A549 (cell line): ENCODE results near the gene PIGB. TPM values are rescaled to one million over a fixed set of nuclear protein-coding genes. Genes with fewer than 3 reads are reported as not detected.

Experiments used
- ATAC-seq, 2 experiments: fragments of 200-7000 bp in 1 of 2; fragments of >200 bp in 1 of 2; cut with Nextera tagmentation in 1 of 2; cut with Tn5 transposase in 1 of 2; 3 replicates each; pipeline versions ENCODE4 v1.8.0 to v1.9.1; 2018 to 2020; ENCODE audit warnings: mild to moderate bottlenecking in 1 of 2, moderate library complexity in 1 of 2
- CTCF ChIA-PET: fragments of 300-600 bp; sonication (Branson Sonifier 250); formaldehyde crosslinking; extraction: SDS; loops from one replicate; lab custom pipeline; 2021; ENCODE audit warnings: antibody characterized with exemption, inconsistent platforms; lab: Yijun Ruan, JAX
- POLR2A ChIA-PET: fragments of 350-600 bp; formaldehyde crosslinking; extraction: SDS; loops from one replicate; lab custom pipeline; 2021; ENCODE audit warnings: antibody characterized with exemption, inconsistent platforms; lab: Yijun Ruan, JAX
- DNase-seq, 2 experiments: peaks; one replicate each; pipeline versions ENCODE4 v3.0.0 to v3.0.0-alpha.2; 2011 to 2016; ENCODE audit warnings: low read depth in 1 of 2, low spot score in 1 of 2
- FAIRE-seq: peaks from 2 replicates; lab custom pipeline; 2011; peaks lifted over from hg19 to GRCh38; lab: Jason Lieb, UNC
- H3K27ac ChIP-seq, 2 experiments: fragments of >200 bp; sonication (Bioruptor Twin); formaldehyde crosslinking; 3 replicates each; pipeline ENCODE4 v1.5.1; 2016 to 2017
- H3K4me1 ChIP-seq: fragments of >200 bp; sonication (Bioruptor Twin); formaldehyde crosslinking; 3 replicates; pipeline ENCODE4 v1.6.1; 2016
- H3K4me2 ChIP-seq: fragments of >200 bp; sonication (Bioruptor Twin); formaldehyde crosslinking; 3 replicates; pipeline ENCODE4 v1.6.1; 2016
- H3K4me3 ChIP-seq: fragments of >200 bp; sonication (Bioruptor Twin); formaldehyde crosslinking; 3 replicates; pipeline ENCODE4 v1.5.1; 2016
- H3K9me3 ChIP-seq: fragments of >200 bp; sonication (Bioruptor Twin); formaldehyde crosslinking; 3 replicates; pipeline ENCODE4 v1.6.1; 2016
- BHLHE40 ChIP-seq: IDR thresholded peaks from 2 replicates; pipeline ENCODE4 v1.6.1; 2012; ENCODE audit warnings: low read depth, low read length, inconsistent platforms
- EHF ChIP-seq: fragments of 250-450 bp; sonication (Bioruptor Pico); IDR thresholded peaks from 2 replicates; pipeline ENCODE4 v1.5.0; 2020; ENCODE audit warnings: mild to moderate bottlenecking
- ESRRA ChIP-seq: fragments of 150-350 bp; IDR thresholded peaks from 2 replicates; pipeline ENCODE4 v1.6.1; 2014; ENCODE audit warnings: mild to moderate bottlenecking, low read length, borderline replicate concordance
- FOSL2 ChIP-seq, 2 experiments: fragments of 450-650 bp in 1 of 2; fragments of >200 bp in 1 of 2; sonication (Bioruptor Twin) in 1 of 2; formaldehyde crosslinking; IDR thresholded peaks; 2 replicates each; pipeline versions ENCODE4 v1.5.0 to v1.6.1; 2016 to 2020; ENCODE audit warnings: mild to moderate bottlenecking in 1 of 2, moderate library complexity in 1 of 2
- HDAC2 ChIP-seq: fragments of 200-600 bp; sonication (generic); IDR thresholded peaks from 2 replicates; pipeline ENCODE4 v1.6.1; 2016
- HOXA7 ChIP-seq: fragments of 250-450 bp; sonication (Bioruptor Pico); IDR thresholded peaks from 2 replicates; pipeline ENCODE4 v1.5.0; 2020; ENCODE audit warnings: mild to moderate bottlenecking, moderate library complexity
- HOXB13 ChIP-seq: fragments of 250-450 bp; sonication (Bioruptor Pico); IDR thresholded peaks from 2 replicates; pipeline ENCODE4 v1.5.0; 2020; ENCODE audit warnings: low read depth, mild to moderate bottlenecking, moderate library complexity
- HOXB5 ChIP-seq: fragments of 250-450 bp; sonication (Bioruptor Pico); IDR thresholded peaks from 2 replicates; pipeline ENCODE4 v1.5.0; 2020; ENCODE audit warnings: mild to moderate bottlenecking, moderate library complexity
- JUN ChIP-seq, 2 experiments: fragments of >200 bp; sonication (Bioruptor Twin); formaldehyde crosslinking; IDR thresholded peaks; 2 replicates in 1 of 2; 3 replicates in 1 of 2; pipeline ENCODE4 v1.6.1; 2016 to 2017
- KDM5A ChIP-seq: fragments of 200-600 bp; sonication (generic); IDR thresholded peaks from 2 replicates; pipeline ENCODE4 v1.6.1; 2016; ENCODE audit warnings: antibody characterized with exemption, mild to moderate bottlenecking
- MAFK ChIP-seq: fragments of 450-650 bp; IDR thresholded peaks from 2 replicates; pipeline ENCODE4 v1.6.1; 2014; ENCODE audit not compliant: partially characterized antibody
- MYC ChIP-seq: IDR thresholded peaks from 2 replicates; pipeline ENCODE4 v1.6.1; 2012; ENCODE audit warnings: mild to moderate bottlenecking, inconsistent platforms, low read length, improper control_type of control experiment, borderline replicate concordance
- NFE2L2 ChIP-seq: fragments of 150-350 bp; conservative IDR thresholded peaks from 2 replicates; pipeline ENCODE4 v1.6.1; 2014; ENCODE audit warnings: low read length
- PHF8 ChIP-seq: fragments of 200-600 bp; sonication (generic); IDR thresholded peaks from 2 replicates; pipeline ENCODE4 v1.6.1; 2016; ENCODE audit warnings: low read depth, mild to moderate bottlenecking, antibody characterized with exemption, moderate library complexity, borderline replicate concordance
- POLR2A ChIP-seq: IDR thresholded peaks from 2 replicates; pipeline ENCODE4 v1.6.1; 2012; ENCODE audit warnings: mild to moderate bottlenecking, low read length
- POLR2AphosphoS2 ChIP-seq: conservative IDR thresholded peaks from 2 replicates; pipeline ENCODE4 v1.6.1; 2012; ENCODE audit warnings: low read length, improper control_type of control experiment, inconsistent platforms
- SMC3 ChIP-seq: fragments of >200 bp; sonication (Bioruptor Twin); formaldehyde crosslinking; IDR thresholded peaks from 3 replicates; pipeline ENCODE4 v1.6.1; 2018; ENCODE audit warnings: inconsistent platforms
- TFCP2L1 ChIP-seq: fragments of 250-450 bp; sonication (Bioruptor Pico); IDR thresholded peaks from 2 replicates; pipeline ENCODE4 v1.5.0; 2021; ENCODE audit warnings: mild to moderate bottlenecking
- TP53 ChIP-seq: fragments of 250-450 bp; sonication (Bioruptor Pico); IDR thresholded peaks from 2 replicates; pipeline ENCODE4 v1.5.0; 2021; ENCODE audit warnings: mild to moderate bottlenecking, moderate library complexity
- ZC3H11A ChIP-seq: fragments of 450-650 bp; IDR thresholded peaks from 2 replicates; pipeline ENCODE4 v1.6.1; 2014; ENCODE audit warnings: antibody characterized with exemption, mild to moderate bottlenecking
- ZFP36 ChIP-seq: fragments of 450-650 bp; IDR thresholded peaks from 2 replicates; pipeline ENCODE4 v1.6.1; 2014; ENCODE audit warnings: borderline replicate concordance; ENCODE audit not compliant: partially characterized antibody
- ZNF302 ChIP-seq: fragments of 250-450 bp; sonication (Bioruptor Pico); IDR thresholded peaks from 2 replicates; pipeline ENCODE4 v1.9.0; 2021; ENCODE audit warnings: inconsistent platforms, mild to moderate bottlenecking, moderate library complexity
- WGBS: methylation state at CpG from one replicate; pipeline ENCODE4 v1.1.6; 2017; ENCODE audit errors: missing lambda C conversion rate; 5-methylcytosine and 5-hydroxymethylcytosine counted together
- polyA plus RNA-seq, 4 experiments: library from polyadenylated mRNA; depleted of rRNA in 3 of 4; stranded (reverse); fragments of >200 nt; fragmentation: RNase III in 1 of 4; extraction: RNeasy Plus Mini Kit Qiagen cat#74134 plus additional on column Dnase treatment in 1 of 4; gene quantifications; 2 replicates in 3 of 4; 3 replicates in 1 of 4; pipeline ENCODE4 v1.2.3, GENCODE V29; 2011 to 2017
- TF ChIP-seq, protein P1 (sequence below): IDR thresholded peaks from 2 replicates; pipeline ENCODE4 v1.6.1; 2012
- TF ChIP-seq, protein P2 (sequence below): fragments of 250-450 bp; sonication (Bioruptor Pico); IDR thresholded peaks from 2 replicates; pipeline ENCODE4 v1.5.0; 2020; ENCODE audit warnings: low read depth, mild to moderate bottlenecking, moderate library complexity
- TF ChIP-seq, protein P3 (sequence below): fragments of >200 bp; sonication (Bioruptor Twin); formaldehyde crosslinking; IDR thresholded peaks from 3 replicates; pipeline ENCODE4 v1.5.1; 2016

The PIGB gene
- polyA plus RNA-seq, 2 of the 4 experiments (the other 2 are of a cell fraction) = 21.5 to 43.3 TPM

DNA sequence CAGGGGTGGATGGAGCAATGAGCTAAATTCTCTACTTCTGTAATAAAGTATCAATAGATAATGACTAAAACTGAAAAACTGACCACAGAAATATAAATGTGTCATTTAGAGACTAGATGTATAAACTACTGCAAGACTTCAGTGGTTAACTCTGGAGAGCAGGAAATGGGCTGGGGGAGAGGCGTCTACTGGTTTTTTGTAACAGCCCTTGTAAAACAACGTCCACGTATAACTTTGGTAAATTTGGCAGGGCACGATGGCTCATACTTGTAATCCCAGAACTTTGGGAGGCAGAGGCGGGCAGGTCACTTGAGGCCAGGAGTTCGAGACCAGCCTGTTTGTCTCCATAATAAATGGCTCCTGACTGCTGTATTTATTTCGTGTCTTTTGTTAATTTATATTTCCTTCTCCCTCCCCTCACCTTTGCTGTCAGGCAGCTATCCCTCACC, 41.9 kb upstream of the PIGB start:
- H3K4me1 ChIP-seq = peaks cover 9% of the 10 kb centered on the region
- H3K27ac ChIP-seq = no peak overlapping the region
- TF ChIP-seq MYC (no peak), BHLHE40 (no peak), NFE2L2 (no peak), HOXB13 (no peak), FOSL2 (IDR thresholded peaks at IDR 0.05) (no peak), FOSL2 (CRISPR knock-in tag; IDR thresholded peaks at IDR 0.05) (no peak), HOXB5 (CRISPR knock-in tag) (no peak), POLR2A (no peak), KDM5A (no peak), POLR2AphosphoS2 (no peak)
- H3K4me3 ChIP-seq = no peak overlapping the region
- ATAC-seq = no peak
- 68% methylated on average over 7 of the region's 7 CpGs for WGBS
- H3K9me3 ChIP-seq = no peaks in the 10 kb centered on the region
- CTCF ChIA-PET = interaction anchor here (0.8 to 1.5 kb wide), 4 partner anchors 13 to 59 kb away, joined by 3 read pairs; no protein-coding TSS in a partner anchor
- POLR2A ChIA-PET = no interaction called here
- no peak for DNase-seq
- FAIRE-seq = no peak
- no peak overlapping the region for H3K4me2 ChIP-seq

DNA sequence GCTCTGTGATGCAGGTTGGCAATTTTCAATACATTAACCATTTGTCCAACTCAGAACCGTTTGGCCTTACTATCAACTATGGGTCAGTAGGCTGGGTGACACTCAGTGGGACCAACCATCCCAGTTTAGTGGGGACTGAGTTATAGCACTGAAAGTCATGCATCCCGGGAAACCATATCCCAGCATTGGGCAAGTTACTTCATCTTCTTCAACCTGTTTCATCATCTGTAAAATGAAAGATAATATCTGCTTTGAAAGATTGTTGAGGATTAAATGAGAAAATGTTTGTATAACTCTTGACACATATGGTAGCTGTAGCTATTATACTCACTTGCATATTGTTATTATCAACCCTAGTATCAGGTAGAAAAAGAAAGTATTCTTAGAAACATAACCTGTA, 41.3 kb upstream of the PIGB start:
- Histone ChIP-seq H3K4me3 (no peak overlapping the region), H3K4me1 (peaks cover 13% of the 10 kb centered on the region), H3K9me3 (no peaks in the 10 kb centered on the region), H3K4me2 (no peak overlapping the region), H3K27ac (no peak overlapping the region)
- DNase-seq = no peak
- ChIA-PET CTCF (interaction anchor here (0.8 to 1.5 kb wide), 4 partner anchors 13 to 59 kb away, joined by 3 read pairs; no protein-coding TSS in a partner anchor), POLR2A (no interaction called here)
- WGBS = 69% methylated on average over 2 of the region's 2 CpGs
- ATAC-seq = no peak
- TF ChIP-seq ZNF302 (CRISPR knock-in tag) = no peak
- TF ChIP-seq, protein P1, sequence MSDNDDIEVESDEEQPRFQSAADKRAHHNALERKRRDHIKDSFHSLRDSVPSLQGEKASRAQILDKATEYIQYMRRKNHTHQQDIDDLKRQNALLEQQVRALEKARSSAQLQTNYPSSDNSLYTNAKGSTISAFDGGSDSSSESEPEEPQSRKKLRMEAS = no peak
- no peak for TF ChIP-seq EHF
- TF ChIP-seq HOXA7 (CRISPR knock-in tag) = no peak
- no peak for TF ChIP-seq TP53
- TF ChIP-seq SMC3 = no peak
- TF ChIP-seq JUN (IDR thresholded peaks at IDR 0.05) = no peak
- no peak for TF ChIP-seq HDAC2
- no peak for TF ChIP-seq TFCP2L1
- TF ChIP-seq, protein P2, sequence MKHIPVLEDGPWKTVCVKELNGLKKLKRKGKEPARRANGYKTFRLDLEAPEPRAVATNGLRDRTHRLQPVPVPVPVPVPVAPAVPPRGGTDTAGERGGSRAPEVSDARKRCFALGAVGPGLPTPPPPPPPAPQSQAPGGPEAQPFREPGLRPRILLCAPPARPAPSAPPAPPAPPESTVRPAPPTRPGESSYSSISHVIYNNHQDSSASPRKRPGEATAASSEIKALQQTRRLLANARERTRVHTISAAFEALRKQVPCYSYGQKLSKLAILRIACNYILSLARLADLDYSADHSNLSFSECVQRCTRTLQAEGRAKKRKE = no peak
- TF ChIP-seq MAFK = no peak
- TF ChIP-seq HOXB13 = no peak
- TF ChIP-seq POLR2AphosphoS2 = no peak
- TF ChIP-seq ESRRA = no peak
- TF ChIP-seq ZFP36 = no peak
- FAIRE-seq = no peak

DNA sequence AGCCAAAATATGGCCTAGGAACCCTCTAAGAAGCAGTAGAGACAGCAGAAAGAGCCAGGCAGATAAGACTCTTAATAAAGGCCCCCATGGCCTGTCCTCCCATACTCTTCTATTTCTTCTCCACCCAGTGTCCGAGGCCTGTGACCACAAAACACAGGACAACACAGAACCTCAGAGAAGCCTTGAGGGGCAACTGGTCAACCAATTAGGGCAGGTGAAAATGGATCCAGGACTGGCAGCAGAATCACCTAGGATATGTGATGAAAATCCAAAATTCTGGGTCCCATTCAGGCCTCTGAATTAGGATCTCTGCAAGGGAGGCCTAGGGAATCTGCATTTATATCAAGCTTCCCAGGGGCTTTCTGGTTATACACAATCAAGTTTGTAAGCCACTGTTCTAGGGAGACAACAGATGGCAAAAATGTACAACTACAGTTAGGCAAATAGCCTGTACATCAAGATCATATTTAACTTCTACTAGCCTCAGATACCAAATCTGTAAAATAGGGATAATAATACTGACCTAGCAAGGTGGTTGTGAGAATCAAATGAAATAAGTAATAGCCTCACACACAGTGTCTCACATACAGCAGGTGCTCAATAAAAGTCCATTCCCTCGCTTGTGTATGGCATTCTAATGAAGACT, 39.8 kb upstream of the PIGB start:
- TF ChIP-seq PHF8 = no peak
- TF ChIP-seq EHF = no peak
- TF ChIP-seq, protein P2 = no peak
- TF ChIP-seq ZC3H11A = no peak
- TF ChIP-seq, protein P3, sequence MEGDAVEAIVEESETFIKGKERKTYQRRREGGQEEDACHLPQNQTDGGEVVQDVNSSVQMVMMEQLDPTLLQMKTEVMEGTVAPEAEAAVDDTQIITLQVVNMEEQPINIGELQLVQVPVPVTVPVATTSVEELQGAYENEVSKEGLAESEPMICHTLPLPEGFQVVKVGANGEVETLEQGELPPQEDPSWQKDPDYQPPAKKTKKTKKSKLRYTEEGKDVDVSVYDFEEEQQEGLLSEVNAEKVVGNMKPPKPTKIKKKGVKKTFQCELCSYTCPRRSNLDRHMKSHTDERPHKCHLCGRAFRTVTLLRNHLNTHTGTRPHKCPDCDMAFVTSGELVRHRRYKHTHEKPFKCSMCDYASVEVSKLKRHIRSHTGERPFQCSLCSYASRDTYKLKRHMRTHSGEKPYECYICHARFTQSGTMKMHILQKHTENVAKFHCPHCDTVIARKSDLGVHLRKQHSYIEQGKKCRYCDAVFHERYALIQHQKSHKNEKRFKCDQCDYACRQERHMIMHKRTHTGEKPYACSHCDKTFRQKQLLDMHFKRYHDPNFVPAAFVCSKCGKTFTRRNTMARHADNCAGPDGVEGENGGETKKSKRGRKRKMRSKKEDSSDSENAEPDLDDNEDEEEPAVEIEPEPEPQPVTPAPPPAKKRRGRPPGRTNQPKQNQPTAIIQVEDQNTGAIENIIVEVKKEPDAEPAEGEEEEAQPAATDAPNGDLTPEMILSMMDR = no peak
- Histone ChIP-seq H3K4me2 (peak overlapping the region; percentile 18; the same call in 2 of the 3 replicates), H3K9me3 (no peaks in the 10 kb centered on the region), H3K4me1 (peaks cover 13% of the 10 kb centered on the region), H3K27ac (peak overlapping the region in 1 of 2 experiments; percentile 29; a peak in 3 of 6 replicates), H3K4me3 (no peak overlapping the region)
- FAIRE-seq = no peak
- ChIA-PET POLR2A (no interaction called here), CTCF (interaction anchor here (3.9 kb wide), 1 partner anchor 13 kb away, joined by 16 read pairs; no protein-coding TSS in a partner anchor)
- no peak for DNase-seq
- WGBS = 77% methylated on average over 2 of the region's 2 CpGs
- ATAC-seq = peak in 1 of 2 experiments; percentile 33; a peak in 1 of 6 replicates
